Naive thymus-derived CD4-positive, alpha-beta T cell (primary cell): ENCODE measurements around the gene GLRB. TPM values are rescaled to one million over a fixed set of nuclear protein-coding genes. Genes with fewer than 3 reads are reported as not detected.

Source experiments
- ATAC-seq: fragments of 150-1000 bp; cut with Tn5 transposase; 2 replicates; pipeline ENCODE4 v1.10.0; 2021; ENCODE audit warnings: mild to moderate bottlenecking, moderate library complexity
- CTCF ChIA-PET: fragments of 350-600 bp; sonication (Branson Sonifier 250); formaldehyde crosslinking; loops from one replicate; lab custom pipeline; 2021; ENCODE audit warnings: antibody characterized with exemption; lab: Charles Lee
- POLR2A ChIA-PET: fragments of 350-600 bp; sonication (Branson Sonifier 250); formaldehyde crosslinking; loops from one replicate; lab custom pipeline; 2021; ENCODE audit warnings: antibody characterized with exemption, inconsistent platforms; lab: Charles Lee
- DNase-seq, 9 donors: peaks; one replicate each; pipeline versions ENCODE4 v3.0.0 to v3.0.0-alpha.2; 2020 to 2022; ENCODE audit warnings: mixed read lengths in 1 of 9
- H3K27ac ChIP-seq: one replicate; pipeline ENCODE4 v1.7.0; 2013; ENCODE audit warnings: mild to moderate bottlenecking, low read depth, low read length, moderate library complexity
- H3K27me3 ChIP-seq, 2 donors: one replicate each; pipeline ENCODE4 v1.7.0; 2013; ENCODE audit warnings: low read length in 2 of 2, mild to moderate bottlenecking in 2 of 2, moderate library complexity in 2 of 2; ENCODE audit not compliant: control insufficient read depth in 2 of 2, insufficient read depth in 2 of 2
- H3K36me3 ChIP-seq, 3 experiments: 1 replicate in 2 of 3; 2 replicates in 1 of 3; pipeline ENCODE4 v1.7.0; 2013; ENCODE audit warnings: low read length in 3 of 3, mild to moderate bottlenecking in 3 of 3, moderate library complexity in 1 of 3; ENCODE audit not compliant: insufficient read depth in 3 of 3, control insufficient read depth in 2 of 3
- H3K4me1 ChIP-seq, 2 donors: one replicate each; pipeline ENCODE4 v1.7.0; 2013; ENCODE audit warnings: low read length in 2 of 2, mild to moderate bottlenecking in 2 of 2, moderate library complexity in 1 of 2; ENCODE audit not compliant: control insufficient read depth in 2 of 2, insufficient read depth in 2 of 2
- H3K4me3 ChIP-seq: 2 replicates; pipeline ENCODE4 v1.7.0; 2013; ENCODE audit warnings: mild to moderate bottlenecking, low read length
- H3K9me3 ChIP-seq, 3 experiments: 1 replicate in 2 of 3; 2 replicates in 1 of 3; pipeline ENCODE4 v1.7.0; 2013; ENCODE audit warnings: low read length in 3 of 3; ENCODE audit not compliant: control insufficient read depth in 2 of 3
- H3K27ac Mint-ChIP-seq, 9 donors: one replicate each; pipeline ENCODE4 v1.8.0; 2020 to 2022; ENCODE audit warnings: mixed read lengths in 9 of 9, mild to moderate bottlenecking in 8 of 9, moderate library complexity in 5 of 9, inconsistent platforms in 2 of 9
- H3K27me3 Mint-ChIP-seq, 5 donors: one replicate each; pipeline ENCODE4 v1.8.0; 2021 to 2022; ENCODE audit warnings: mixed read lengths in 5 of 5, mild to moderate bottlenecking in 1 of 5
- H3K36me3 Mint-ChIP-seq, 5 donors: one replicate each; pipeline ENCODE4 v1.8.0; 2020 to 2022; ENCODE audit warnings: mixed read lengths in 5 of 5, mild to moderate bottlenecking in 3 of 5, inconsistent platforms in 1 of 5
- H3K4me1 Mint-ChIP-seq, 7 donors: one replicate each; pipeline ENCODE4 v1.8.0; 2020 to 2022; ENCODE audit warnings: mixed read lengths in 7 of 7, mild to moderate bottlenecking in 3 of 7, inconsistent platforms in 1 of 7
- H3K4me3 Mint-ChIP-seq, 10 donors: one replicate each; pipeline ENCODE4 v1.8.0; 2020 to 2022; ENCODE audit warnings: mild to moderate bottlenecking in 10 of 10, mixed read lengths in 10 of 10, moderate library complexity in 6 of 10, inconsistent platforms in 2 of 10
- H3K9me3 Mint-ChIP-seq, 11 donors: one replicate each; pipeline ENCODE4 v1.8.0; 2020 to 2022; ENCODE audit warnings: mixed read lengths in 11 of 11, mild to moderate bottlenecking in 4 of 11, inconsistent platforms in 1 of 11, moderate library complexity in 1 of 11
- intact Hi-C, 2 donors: fragments of 100-400 bp; cut with micrococcal nuclease; formaldehyde crosslinking; loops; one replicate each; pipeline ENCODE4 v1.15.1; 2023
- polyA plus RNA-seq, 2 donors: library from polyadenylated mRNA; unstranded; fragments of 300-500 nt; fragmentation: Illumina TruSeq; gene quantifications; one replicate each; pipeline ENCODE4 v1.2.3, GENCODE V29; 2021
- total RNA-seq, 6 experiments: library from RNA in 5 of 6; stranded (reverse) in 5 of 6; gene quantifications; 1 replicate in 5 of 6; 2 replicates in 1 of 6; pipeline ENCODE4 v1.2.3 and lab custom pipeline; 2021 to 2026

GLRB gene
- total RNA-seq (not detected), polyA plus RNA-seq (not detected), total RNA-seq (lab: John Stamatoyannopoulos, UW) (not detected)

GRCh38 chr4:157075811-157076577, at the start of gene GLRB:
Gene GLRB, plus strand, starts transcription at chr4:157076150. Its CDS starts 1,875 bp downstream, at chr4:157078025.
- Histone ChIP-seq H3K9me3 (no peaks in the 10 kb centered on the region), H3K4me3 (no peak within 1 kb of the TSS), H3K27me3 (no peaks in the 10 kb centered on the region), H3K4me1 (no peaks in the 10 kb centered on the region), H3K36me3 (no peaks in the 10 kb centered on the region), H3K27ac (no peak within 1 kb of the TSS)
- CTCF ChIA-PET: no interaction called here
- peaks cover 0 to 15% (median 7%) of the 10 kb centered on the region in 11 donors for H3K9me3 Mint-ChIP-seq
- H3K36me3 Mint-ChIP-seq: no peaks in the 10 kb centered on the region
- intact Hi-C loops: no loop called here
- H3K27me3 Mint-ChIP-seq: peaks cover 23 to 41% (median 33%) of the 10 kb centered on the region in 5 donors
- POLR2A ChIA-PET: no interaction called here
- ATAC-seq: no peak
- no peak within 1 kb of the TSS for H3K27ac Mint-ChIP-seq
- H3K4me3 Mint-ChIP-seq: no peak within 1 kb of the TSS
- DNase-seq: no peak
- H3K4me1 Mint-ChIP-seq: peaks cover 0 to 2% (median 0%) of the 10 kb centered on the region in 7 donors

DNA sequence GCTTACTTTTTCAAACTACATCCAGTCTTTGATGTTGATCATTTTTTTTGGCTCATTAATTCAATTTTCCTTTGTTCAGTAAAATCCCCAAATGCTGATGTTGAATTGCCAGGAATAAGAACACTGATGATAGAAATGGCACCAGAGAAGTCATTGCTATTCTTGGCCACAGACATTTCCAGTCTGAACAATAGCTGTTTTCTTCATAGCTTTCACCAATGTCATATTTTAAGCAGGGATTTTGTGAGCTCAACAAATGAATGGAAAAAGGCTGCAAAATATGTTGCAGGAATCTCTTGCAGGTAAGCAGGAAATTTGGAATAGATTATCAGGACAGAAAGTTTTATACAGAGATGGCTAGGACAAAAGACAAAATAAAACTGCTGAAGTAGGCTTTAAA, 40.5 kb upstream of the GLRB start:
- Mint-ChIP-seq H3K27me3 (no peaks in the 10 kb centered on the region), H3K4me1 (no peaks in the 10 kb centered on the region), H3K4me3 (no peak overlapping the region), H3K36me3 (no peaks in the 10 kb centered on the region), H3K27ac (no peak overlapping the region), H3K9me3 (peaks cover 0 to 6% (median 0%) of the 10 kb centered on the region in 11 donors)
- intact Hi-C loops: no loop called here
- Histone ChIP-seq H3K9me3 (no peaks in the 10 kb centered on the region), H3K36me3 (no peaks in the 10 kb centered on the region), H3K4me3 (no peak overlapping the region), H3K27ac (no peak overlapping the region), H3K27me3 (no peaks in the 10 kb centered on the region), H3K4me1 (no peaks in the 10 kb centered on the region)
- DNase-seq (no peak), ATAC-seq (no peak)
- ChIA-PET POLR2A (no interaction called here), CTCF (no interaction called here)

- intact Hi-C loops: no loop called here
- Histone ChIP-seq H3K27ac (no peak overlapping the region), H3K9me3 (no peaks in the 10 kb centered on the region), H3K27me3 (no peaks in the 10 kb centered on the region), H3K36me3 (no peaks in the 10 kb centered on the region), H3K4me3 (no peak overlapping the region), H3K4me1 (no peaks in the 10 kb centered on the region)
- H3K4me3 Mint-ChIP-seq: no peak overlapping the region
- DNase-seq: no peak
- ATAC-seq: no peak
- CTCF ChIA-PET: no interaction called here
- POLR2A ChIA-PET: no interaction called here
- no peaks in the 10 kb centered on the region for H3K4me1 Mint-ChIP-seq
- no peaks in the 10 kb centered on the region for H3K27me3 Mint-ChIP-seq
- no peaks in the 10 kb centered on the region for H3K36me3 Mint-ChIP-seq
- no peak overlapping the region for H3K27ac Mint-ChIP-seq
- peaks cover 0 to 4% (median 0%) of the 10 kb centered on the region in 11 donors for H3K9me3 Mint-ChIP-seq
These were observed 35.5 kb upstream of the GLRB start for GRCh38 chr4:157040405-157040804.

DNA sequence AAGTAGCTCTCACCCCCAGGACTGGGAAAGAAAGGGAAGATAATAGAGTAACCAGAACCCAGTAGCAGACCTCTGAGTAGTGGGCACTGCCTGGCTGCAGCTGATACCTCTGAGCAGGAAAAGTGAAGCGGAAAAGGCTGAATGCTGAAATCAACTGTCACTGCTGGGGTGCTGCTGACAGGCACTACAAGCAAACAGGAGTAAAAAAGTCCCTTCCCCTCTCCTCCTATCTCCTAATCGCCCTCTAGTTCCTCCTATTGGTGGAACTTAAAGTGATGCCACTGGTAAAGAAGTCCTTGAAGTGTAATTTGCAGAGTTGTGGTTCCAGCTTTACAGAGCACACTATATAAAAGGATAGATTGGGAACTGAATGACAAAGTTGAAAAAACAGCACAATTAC, 32.8 kb upstream of the GLRB start:
- Histone ChIP-seq H3K4me1 (no peaks in the 10 kb centered on the region), H3K27ac (no peak overlapping the region), H3K4me3 (no peak overlapping the region), H3K36me3 (no peaks in the 10 kb centered on the region), H3K27me3 (no peaks in the 10 kb centered on the region), H3K9me3 (no peaks in the 10 kb centered on the region)
- POLR2A ChIA-PET: no interaction called here
- intact Hi-C loops: no loop called here
- CTCF ChIA-PET: no interaction called here
- H3K4me3 Mint-ChIP-seq: no peak overlapping the region
- no peak overlapping the region for H3K27ac Mint-ChIP-seq
- peaks cover 0 to 6% (median 0%) of the 10 kb centered on the region in 11 donors for H3K9me3 Mint-ChIP-seq
- H3K36me3 Mint-ChIP-seq: no peaks in the 10 kb centered on the region
- H3K4me1 Mint-ChIP-seq: no peaks in the 10 kb centered on the region
- peaks cover 0 to 5% (median 0%) of the 10 kb centered on the region in 5 donors for H3K27me3 Mint-ChIP-seq
- no peak for DNase-seq
- no peak for ATAC-seq

- H3K27ac Mint-ChIP-seq: no peak overlapping the region
- no peaks in the 10 kb centered on the region for H3K4me1 Mint-ChIP-seq
- Histone ChIP-seq H3K9me3 (no peaks in the 10 kb centered on the region), H3K27ac (no peak overlapping the region), H3K4me3 (no peak overlapping the region), H3K4me1 (no peaks in the 10 kb centered on the region), H3K27me3 (no peaks in the 10 kb centered on the region), H3K36me3 (no peaks in the 10 kb centered on the region)
- ChIA-PET CTCF (no interaction called here), POLR2A (no interaction called here)
- H3K27me3 Mint-ChIP-seq: peaks cover 0 to 5% (median 0%) of the 10 kb centered on the region in 5 donors
- ATAC-seq (no peak), DNase-seq (no peak)
- H3K4me3 Mint-ChIP-seq: no peak overlapping the region
- no peaks in the 10 kb centered on the region for H3K36me3 Mint-ChIP-seq
- H3K9me3 Mint-ChIP-seq: peaks cover 0 to 6% (median 0%) of the 10 kb centered on the region in 11 donors
- intact Hi-C loops: no loop called here
These were observed 30.3 kb upstream of the GLRB start for GRCh38 chr4:157045507-157046127.

DNA sequence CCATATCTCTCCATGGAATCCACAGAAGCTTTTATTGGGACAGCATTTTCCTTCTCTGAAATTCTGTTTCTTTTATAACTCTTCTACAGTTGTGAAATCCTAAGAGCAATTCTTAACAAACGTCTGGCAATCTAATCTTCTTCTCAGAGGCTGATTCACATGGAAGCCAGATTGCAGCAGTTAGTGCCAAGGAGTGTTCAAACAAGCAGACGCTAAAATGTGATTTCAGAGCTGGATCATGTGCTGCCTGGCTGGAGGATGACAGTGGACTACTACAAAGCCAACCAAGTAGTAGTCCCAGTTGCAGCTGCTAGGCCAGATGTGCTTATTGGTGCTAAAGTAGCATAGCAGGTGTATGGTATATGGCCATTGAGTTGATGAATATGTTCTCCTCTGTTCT, 27.7 kb upstream of the GLRB start:
- Mint-ChIP-seq H3K4me3 (no peak overlapping the region), H3K9me3 (peaks cover 0 to 7% (median 2%) of the 10 kb centered on the region in 11 donors), H3K27me3 (peaks cover 0 to 5% (median 0%) of the 10 kb centered on the region in 5 donors), H3K27ac (no peak overlapping the region), H3K4me1 (no peaks in the 10 kb centered on the region), H3K36me3 (no peaks in the 10 kb centered on the region)
- DNase-seq: no peak
- no peak for ATAC-seq
- Histone ChIP-seq H3K36me3 (no peaks in the 10 kb centered on the region), H3K27me3 (no peaks in the 10 kb centered on the region), H3K27ac (no peak overlapping the region), H3K9me3 (no peaks in the 10 kb centered on the region), H3K4me1 (no peaks in the 10 kb centered on the region), H3K4me3 (no peak overlapping the region)
- CTCF ChIA-PET: no interaction called here
- intact Hi-C loops: no loop called here
- POLR2A ChIA-PET: interaction anchor here (0.7 kb wide), 1 partner anchor 9 kb away, joined by 3 read pairs; no protein-coding TSS in a partner anchor
